Karpas-422 (cell line): ENCODE measurements around the gene PRKCB. TPM values are rescaled to one million over a fixed set of nuclear protein-coding genes. Genes with fewer than 3 reads are reported as not detected.

Source experiments
- DNase-seq: peaks from one replicate; pipeline ENCODE4 v3.0.0-alpha.2; 2015
- H2AFZ ChIP-seq: fragments of 200-600 bp; sonication (generic); 2 replicates; pipeline ENCODE4 v1.6.1; 2014; ENCODE audit warnings: antibody characterized with exemption, low read length, mixed read lengths
- H3K27ac ChIP-seq: fragments of 200-600 bp; sonication (generic); 2 replicates; pipeline ENCODE4 v1.5.1; 2014; ENCODE audit warnings: mild to moderate bottlenecking, low read length, moderate library complexity
- H3K27me3 ChIP-seq: fragments of 200-600 bp; sonication (generic); 2 replicates; pipeline ENCODE4 v1.6.1; 2014; ENCODE audit warnings: low read length, mixed read lengths
- H3K36me3 ChIP-seq: fragments of 200-600 bp; sonication (generic); 2 replicates; pipeline ENCODE4 v1.6.1; 2014; ENCODE audit warnings: low read length, mixed read lengths; ENCODE audit not compliant: insufficient read depth
- H3K4me1 ChIP-seq: fragments of 200-600 bp; sonication (generic); 2 replicates; pipeline ENCODE4 v1.6.1; 2014; ENCODE audit warnings: mild to moderate bottlenecking, low read length, mixed read lengths
- H3K4me2 ChIP-seq: fragments of 200-600 bp; sonication (generic); 2 replicates; pipeline ENCODE4 v1.6.1; 2014; ENCODE audit warnings: low read length, low read depth, mild to moderate bottlenecking; ENCODE audit not compliant: poor library complexity, severe bottlenecking
- H3K4me3 ChIP-seq: fragments of 200-600 bp; sonication (generic); 2 replicates; pipeline ENCODE4 v1.5.1; 2014; ENCODE audit warnings: mild to moderate bottlenecking, antibody characterized with exemption, low read length, mixed read lengths
- H3K79me2 ChIP-seq: fragments of 200-600 bp; sonication (generic); 2 replicates; pipeline ENCODE4 v1.6.1; 2014; ENCODE audit warnings: mild to moderate bottlenecking, low read length, mixed read lengths
- H3K9ac ChIP-seq: fragments of 200-600 bp; sonication (generic); 2 replicates; pipeline ENCODE4 v1.6.0; 2014; ENCODE audit warnings: low read length
- H3K9me2 ChIP-seq: fragments of 200-600 bp; sonication (generic), shearing (Covaris generic); replicated peaks from 2 replicates; pipeline ENCODE4 v1.6.0; 2014; ENCODE audit warnings: mild to moderate bottlenecking, low read length, moderate library complexity; ENCODE audit not compliant: insufficient read depth
- H3K9me3 ChIP-seq: fragments of 300-700, 200-600 bp; sonication (generic); 2 replicates; pipeline ENCODE4 v1.6.1; 2014; ENCODE audit warnings: low read length, mixed read lengths
- H4K20me1 ChIP-seq: fragments of 200-600 bp; sonication (generic); 2 replicates; pipeline ENCODE4 v1.6.1; 2014; ENCODE audit warnings: mild to moderate bottlenecking, antibody characterized with exemption, low read length, low read depth; ENCODE audit not compliant: insufficient read depth
- total RNA-seq: library from RNA; depleted of rRNA; stranded (reverse); fragments of >200 nt; shearing (Covaris generic); gene quantifications from 2 replicates; pipeline ENCODE4 v1.2.3, GENCODE V29; 2014; ENCODE audit warnings: low replicate concordance

The PRKCB gene
- total RNA-seq, 1 experiment from 2014 or later = 21.7 TPM

DNA sequence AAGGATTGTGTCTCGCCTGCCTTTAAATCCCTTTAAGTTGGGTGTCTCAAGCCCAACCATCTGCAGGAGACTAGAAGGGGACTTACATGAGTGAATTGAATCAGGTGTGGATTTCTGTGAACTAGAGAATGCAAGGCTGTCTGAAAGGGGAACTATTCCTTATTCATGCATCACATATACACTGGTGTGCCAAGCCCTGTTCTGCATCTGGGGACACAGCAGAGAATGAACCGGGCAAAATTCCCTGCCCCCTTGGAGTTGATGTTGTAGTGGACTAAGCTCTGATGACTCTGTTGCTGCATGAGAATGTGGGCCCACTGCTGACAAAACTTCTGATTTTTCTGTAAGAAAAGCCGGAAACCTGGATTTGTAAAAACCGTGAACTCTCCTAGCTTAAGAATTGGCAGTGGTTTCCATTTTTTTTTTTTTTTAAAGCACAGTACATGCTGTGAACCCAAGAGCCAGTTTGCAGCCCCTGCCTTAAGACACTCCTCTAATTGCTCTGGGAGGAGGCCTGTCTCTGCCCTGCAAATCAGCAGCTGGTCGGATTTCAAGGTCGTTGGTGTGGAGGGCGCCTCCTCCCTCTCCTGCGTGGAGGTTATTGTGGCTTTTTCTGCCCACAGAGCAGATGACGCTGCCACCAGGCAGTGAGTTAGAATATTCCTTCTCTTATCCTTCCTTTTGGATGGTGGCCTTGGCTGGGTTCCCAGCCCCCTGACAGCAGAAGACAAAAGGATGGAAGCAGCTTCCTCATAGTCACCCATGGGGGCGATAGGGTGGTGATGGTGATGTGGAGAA lies 131.0 kb downstream of the PRKCB start:
- H3K4me2 ChIP-seq = no peak overlapping the region
- H4K20me1 ChIP-seq = no peaks in the 10 kb centered on the region
- H3K36me3 ChIP-seq = no peaks in the 10 kb centered on the region
- no peaks in the 10 kb centered on the region for H3K9me2 ChIP-seq
- no peak for DNase-seq
- H3K4me1 ChIP-seq = no peaks in the 10 kb centered on the region
- no peaks in the 10 kb centered on the region for H3K79me2 ChIP-seq
- H3K9ac ChIP-seq = no peak overlapping the region
- H3K27me3 ChIP-seq = no peaks in the 10 kb centered on the region
- no peak overlapping the region for H2AFZ ChIP-seq
- no peaks in the 10 kb centered on the region for H3K9me3 ChIP-seq
- no peak overlapping the region for H3K4me3 ChIP-seq
- no peak overlapping the region for H3K27ac ChIP-seq

DNA sequence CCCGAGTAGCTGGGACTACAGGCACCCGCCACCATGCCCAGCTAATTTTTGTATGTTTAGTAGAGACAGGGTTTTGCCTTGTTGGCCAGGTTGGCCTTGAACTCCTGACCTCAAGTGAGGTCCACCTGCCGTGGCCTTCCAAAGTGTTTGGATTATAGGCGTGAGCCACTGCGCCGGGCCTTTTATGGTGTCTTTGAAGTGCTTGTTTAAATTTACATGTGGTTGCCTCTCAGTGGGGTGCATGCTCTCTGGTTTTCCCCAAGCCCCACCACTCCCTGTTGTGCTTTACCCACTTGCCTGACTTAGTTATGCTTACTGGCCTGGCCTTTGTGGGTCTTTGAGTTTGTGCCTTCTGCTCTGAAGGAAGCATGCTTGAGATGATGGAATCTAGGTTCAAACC lies 132.0 kb downstream of the PRKCB start:
- Histone ChIP-seq H3K27ac (no peak overlapping the region), H3K9ac (no peak overlapping the region), H3K79me2 (no peaks in the 10 kb centered on the region), H3K27me3 (no peaks in the 10 kb centered on the region), H3K4me2 (no peak overlapping the region), H3K4me1 (no peaks in the 10 kb centered on the region), H3K36me3 (no peaks in the 10 kb centered on the region), H3K9me2 (no peaks in the 10 kb centered on the region), H3K9me3 (no peaks in the 10 kb centered on the region), H3K4me3 (no peak overlapping the region), H2AFZ (no peak overlapping the region), H4K20me1 (no peaks in the 10 kb centered on the region)
- no peak for DNase-seq

DNA sequence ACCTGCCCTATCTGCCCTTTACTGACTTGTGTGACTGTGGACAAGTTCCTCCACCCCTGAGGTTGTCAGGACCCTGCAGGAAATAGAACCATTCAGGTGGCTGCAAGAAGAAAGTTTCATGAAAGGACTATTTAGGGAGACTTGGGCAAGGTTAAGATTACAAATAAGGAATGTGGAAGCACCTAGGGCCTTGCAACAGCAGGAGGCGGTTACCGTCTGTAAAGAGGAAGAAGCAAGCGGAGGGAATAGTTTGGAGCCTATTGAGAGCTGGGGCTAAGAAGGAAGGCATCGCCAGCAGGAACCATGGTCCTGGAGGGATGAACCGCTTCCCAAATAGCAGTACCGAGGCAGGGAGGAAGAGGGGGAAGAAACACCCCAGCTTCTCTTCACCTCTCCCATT lies 132.4 kb downstream of the PRKCB start:
- Histone ChIP-seq H3K9ac (no peak overlapping the region), H4K20me1 (no peaks in the 10 kb centered on the region), H3K4me1 (no peaks in the 10 kb centered on the region), H3K36me3 (no peaks in the 10 kb centered on the region), H3K27ac (no peak overlapping the region), H3K9me3 (no peaks in the 10 kb centered on the region), H3K79me2 (no peaks in the 10 kb centered on the region), H3K4me2 (no peak overlapping the region), H3K4me3 (no peak overlapping the region), H2AFZ (no peak overlapping the region), H3K9me2 (no peaks in the 10 kb centered on the region), H3K27me3 (no peaks in the 10 kb centered on the region)
- DNase-seq = no peak

DNA sequence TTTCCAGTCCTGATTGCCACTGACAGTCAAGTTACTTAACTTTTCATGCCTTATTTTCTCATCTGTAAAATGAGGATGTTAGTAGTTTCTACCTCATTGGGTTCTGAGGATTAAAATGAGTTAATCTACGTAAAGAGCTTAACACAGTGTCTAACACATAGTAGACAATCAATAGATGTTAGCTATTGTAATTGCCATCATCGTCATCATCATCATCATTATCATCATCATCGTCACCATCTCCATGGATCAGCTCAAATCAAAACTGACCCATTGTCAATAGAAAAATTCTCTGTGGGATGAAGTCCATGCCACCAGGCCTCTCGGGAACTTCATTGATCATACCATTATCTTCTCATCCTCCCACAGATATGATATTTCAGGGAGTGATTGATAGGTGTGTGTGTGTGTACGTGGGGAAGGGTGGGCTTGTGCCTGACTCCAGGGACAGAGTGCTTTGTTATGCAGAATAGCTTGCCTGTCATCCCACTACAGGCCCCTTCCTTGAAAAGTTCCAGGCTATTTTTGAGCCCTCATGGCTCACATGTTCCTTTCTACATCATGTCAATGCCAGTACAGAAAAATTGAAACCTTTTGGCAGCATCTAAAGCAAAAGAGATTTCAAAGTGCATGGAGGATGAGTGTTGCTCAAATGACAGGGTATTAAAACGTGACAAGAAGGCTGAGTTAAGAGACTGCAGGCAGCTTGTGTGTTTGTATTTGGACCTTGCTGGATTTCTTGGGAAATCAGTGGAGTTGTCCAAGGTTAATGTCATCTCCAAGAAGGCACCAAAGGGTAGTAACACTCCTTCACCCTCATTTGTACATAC lies 133.9 kb downstream of the PRKCB start:
- Histone ChIP-seq H3K4me3 (no peak overlapping the region), H3K9me3 (no peaks in the 10 kb centered on the region), H3K9ac (no peak overlapping the region), H2AFZ (no peak overlapping the region), H3K4me1 (no peaks in the 10 kb centered on the region), H3K36me3 (no peaks in the 10 kb centered on the region), H3K27ac (no peak overlapping the region), H3K27me3 (no peaks in the 10 kb centered on the region), H3K9me2 (no peaks in the 10 kb centered on the region), H3K4me2 (no peak overlapping the region), H3K79me2 (no peaks in the 10 kb centered on the region), H4K20me1 (no peaks in the 10 kb centered on the region)
- no peak for DNase-seq

DNA sequence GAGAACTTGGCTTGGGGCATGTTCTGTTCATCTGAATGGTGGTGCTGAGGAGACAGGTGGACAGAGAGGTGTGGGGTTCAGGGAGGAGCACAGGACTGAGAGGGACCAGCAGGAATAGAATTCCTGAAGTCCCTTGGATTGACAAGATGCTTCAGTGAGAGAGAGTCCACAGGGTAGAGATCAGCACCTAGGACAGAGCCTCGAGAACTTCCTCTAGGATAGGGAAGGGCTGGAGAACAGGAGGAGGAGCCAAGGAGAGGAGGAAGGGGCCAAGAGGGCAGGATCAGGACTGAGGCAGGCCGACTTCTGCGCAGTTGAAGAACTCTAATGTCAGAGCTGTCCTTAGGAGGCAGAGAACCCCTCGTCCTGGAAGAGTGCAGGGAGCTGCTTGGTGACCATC lies 138.4 kb downstream of the PRKCB start:
- no peaks in the 10 kb centered on the region for H3K27me3 ChIP-seq
- no peak overlapping the region for H3K9ac ChIP-seq
- H3K9me2 ChIP-seq = no peaks in the 10 kb centered on the region
- H2AFZ ChIP-seq = no peak overlapping the region
- DNase-seq = no peak
- no peaks in the 10 kb centered on the region for H3K4me1 ChIP-seq
- no peaks in the 10 kb centered on the region for H3K79me2 ChIP-seq
- H3K4me2 ChIP-seq = no peak overlapping the region
- no peaks in the 10 kb centered on the region for H3K36me3 ChIP-seq
- H3K4me3 ChIP-seq = no peak overlapping the region
- H3K27ac ChIP-seq = no peak overlapping the region
- no peaks in the 10 kb centered on the region for H4K20me1 ChIP-seq
- H3K9me3 ChIP-seq = no peaks in the 10 kb centered on the region

DNA sequence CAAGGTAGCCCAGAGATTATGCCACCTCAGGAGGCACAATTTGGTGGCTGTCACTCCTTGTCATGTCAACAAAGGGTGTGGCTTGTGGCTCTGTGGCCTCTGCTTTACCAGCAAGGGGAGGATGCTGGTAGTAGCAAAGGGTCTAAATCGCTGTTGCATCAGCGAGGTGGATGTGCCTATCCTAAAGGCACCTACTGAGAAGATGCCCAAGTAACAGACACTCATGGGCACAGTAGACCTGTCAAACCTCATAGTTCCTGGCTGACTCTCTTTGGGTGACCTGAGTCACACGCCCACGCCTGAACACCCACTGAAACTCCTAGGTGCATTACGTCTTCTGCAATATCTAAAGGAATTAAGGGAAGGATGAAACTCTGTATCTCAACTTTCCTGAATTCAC lies 139.5 kb downstream of the PRKCB start:
- Histone ChIP-seq H3K9me2 (no peaks in the 10 kb centered on the region), H3K36me3 (no peaks in the 10 kb centered on the region), H3K4me3 (no peak overlapping the region), H3K4me1 (no peaks in the 10 kb centered on the region), H3K79me2 (no peaks in the 10 kb centered on the region), H3K9me3 (no peaks in the 10 kb centered on the region), H2AFZ (no peak overlapping the region), H3K27me3 (no peaks in the 10 kb centered on the region), H4K20me1 (no peaks in the 10 kb centered on the region), H3K4me2 (no peak overlapping the region), H3K9ac (no peak overlapping the region), H3K27ac (no peak overlapping the region)
- no peak for DNase-seq

DNA sequence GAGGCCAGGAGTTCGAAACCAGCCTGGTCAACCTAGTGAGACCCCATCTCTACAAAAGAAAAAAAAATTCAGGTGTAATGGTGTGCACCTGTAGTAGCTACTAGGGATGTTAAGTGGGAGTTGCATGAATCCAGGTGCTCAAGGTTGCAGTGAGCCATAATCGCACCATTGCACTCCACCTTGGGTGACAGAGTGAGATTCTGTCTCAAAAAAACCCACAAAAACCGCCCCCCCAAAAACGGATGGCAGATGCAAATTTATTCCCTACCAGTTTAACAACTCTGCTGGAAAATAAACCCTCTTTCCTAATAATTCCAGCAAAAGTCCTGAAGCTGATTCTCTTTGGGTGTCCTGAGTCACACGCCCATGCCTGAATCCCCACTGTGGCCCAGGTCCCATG lies 140.3 kb downstream of the PRKCB start:
- no peak overlapping the region for H3K4me2 ChIP-seq
- H3K36me3 ChIP-seq = no peaks in the 10 kb centered on the region
- H3K27me3 ChIP-seq = no peaks in the 10 kb centered on the region
- H3K4me3 ChIP-seq = no peak overlapping the region
- H3K9me2 ChIP-seq = no peaks in the 10 kb centered on the region
- H3K9ac ChIP-seq = no peak overlapping the region
- H3K4me1 ChIP-seq = no peaks in the 10 kb centered on the region
- H3K9me3 ChIP-seq = no peaks in the 10 kb centered on the region
- H2AFZ ChIP-seq = no peak overlapping the region
- H3K79me2 ChIP-seq = no peaks in the 10 kb centered on the region
- H4K20me1 ChIP-seq = no peaks in the 10 kb centered on the region
- no peak overlapping the region for H3K27ac ChIP-seq
- no peak for DNase-seq

DNA sequence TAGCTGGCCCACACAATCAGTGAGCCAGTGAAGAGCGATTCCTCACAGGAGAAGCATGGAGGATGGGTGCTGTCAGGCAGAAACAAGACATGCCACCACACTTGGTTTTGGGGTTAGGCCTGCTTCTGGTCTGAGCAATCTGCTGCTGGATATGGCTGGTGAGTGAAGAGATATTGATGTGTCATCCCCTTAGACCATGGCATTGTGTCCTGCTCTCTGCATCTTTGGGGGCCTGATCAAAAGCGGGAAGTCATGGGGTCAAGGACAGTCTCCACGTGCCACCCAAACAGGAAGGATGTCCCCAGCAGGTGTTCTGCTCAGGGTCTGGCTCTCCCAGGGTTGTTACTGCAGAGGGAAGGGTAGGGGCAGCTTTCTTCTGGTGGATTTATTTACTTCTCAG lies 140.7 kb downstream of the PRKCB start:
- no peak overlapping the region for H2AFZ ChIP-seq
- H3K27me3 ChIP-seq = no peaks in the 10 kb centered on the region
- H3K79me2 ChIP-seq = no peaks in the 10 kb centered on the region
- DNase-seq = no peak
- no peak overlapping the region for H3K4me2 ChIP-seq
- no peaks in the 10 kb centered on the region for H3K9me2 ChIP-seq
- no peaks in the 10 kb centered on the region for H3K36me3 ChIP-seq
- no peaks in the 10 kb centered on the region for H3K4me1 ChIP-seq
- H3K9ac ChIP-seq = no peak overlapping the region
- H3K4me3 ChIP-seq = no peak overlapping the region
- H4K20me1 ChIP-seq = no peaks in the 10 kb centered on the region
- no peaks in the 10 kb centered on the region for H3K9me3 ChIP-seq
- H3K27ac ChIP-seq = no peak overlapping the region
